Measurements from ENCODE around the gene TESPA1.
A peak's percentile ranks its signal among the peaks of the same experiment; 100 is the strongest.

Gene TESPA1

DNA sequence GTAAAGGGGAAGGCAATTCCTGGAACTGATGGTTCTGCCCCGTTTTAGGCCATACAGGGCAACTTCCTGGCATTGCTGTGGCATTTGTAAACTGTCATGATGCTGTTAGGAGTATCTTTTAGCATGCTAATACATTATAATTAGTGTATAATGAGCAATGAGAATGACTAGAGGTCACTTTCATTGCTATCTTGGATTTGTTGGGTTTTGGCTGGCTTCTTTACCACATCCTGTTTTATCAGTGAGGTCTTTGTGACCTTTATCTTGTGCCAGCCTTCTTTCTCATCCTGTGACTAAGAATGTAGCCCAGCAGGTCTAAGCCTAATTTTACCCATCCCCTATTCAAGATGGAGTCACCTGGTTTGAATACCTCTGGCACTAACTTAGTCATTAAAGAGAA lies 51.2 kb downstream of the TESPA1 start:
- DNase-seq (no peak), ATAC-seq (replicated peaks) (peak; percentile 55)
- Mint-ChIP-seq H3K4me3 (peak overlapping the region in 1 of 2 donors; percentile 43), H3K27ac (peak overlapping the region; percentile 35 to 36), H3K9me3 (peaks cover 8 to 14% of the 10 kb centered on the region in 2 donors), H3K36me3 (ENCODE audit: insufficient read depth) (peaks cover 3% of the 10 kb centered on the region), H3K4me1 (ENCODE audit: low read depth in 2 of 2) (peaks cover 26 to 37% of the 10 kb centered on the region in 2 donors), H3K27me3 (no peaks in the 10 kb centered on the region)

DNA sequence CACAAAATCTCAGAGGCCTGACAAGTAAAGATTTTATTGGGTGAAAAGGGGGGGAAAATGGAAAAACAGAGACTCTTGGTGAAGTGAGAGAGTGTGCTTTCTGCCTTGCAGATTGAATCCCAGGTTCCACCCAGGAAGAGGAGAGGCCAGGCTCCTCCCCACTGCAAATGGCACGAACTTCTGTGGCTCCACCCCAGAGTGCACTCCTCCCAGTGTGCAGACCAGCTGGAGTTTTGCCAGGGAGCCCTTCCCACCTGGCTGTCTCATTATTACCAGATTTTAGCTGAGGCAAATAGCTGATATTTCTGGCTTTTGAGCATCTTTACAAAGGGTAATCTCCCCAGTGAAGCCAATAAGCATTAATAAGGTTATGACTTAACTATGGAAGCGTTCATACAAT lies 51.9 kb downstream of the TESPA1 start:
- Mint-ChIP-seq H3K27ac (peak overlapping the region; percentile 35 to 36), H3K9me3 (peaks cover 8 to 14% of the 10 kb centered on the region in 2 donors), H3K4me3 (no peak overlapping the region), H3K27me3 (no peaks in the 10 kb centered on the region), H3K36me3 (ENCODE audit: insufficient read depth) (peaks cover 3% of the 10 kb centered on the region), H3K4me1 (ENCODE audit: low read depth in 2 of 2) (peaks cover 26 to 37% of the 10 kb centered on the region in 2 donors)
- no peak for DNase-seq
- ATAC-seq (replicated peaks) = no peak

DNA sequence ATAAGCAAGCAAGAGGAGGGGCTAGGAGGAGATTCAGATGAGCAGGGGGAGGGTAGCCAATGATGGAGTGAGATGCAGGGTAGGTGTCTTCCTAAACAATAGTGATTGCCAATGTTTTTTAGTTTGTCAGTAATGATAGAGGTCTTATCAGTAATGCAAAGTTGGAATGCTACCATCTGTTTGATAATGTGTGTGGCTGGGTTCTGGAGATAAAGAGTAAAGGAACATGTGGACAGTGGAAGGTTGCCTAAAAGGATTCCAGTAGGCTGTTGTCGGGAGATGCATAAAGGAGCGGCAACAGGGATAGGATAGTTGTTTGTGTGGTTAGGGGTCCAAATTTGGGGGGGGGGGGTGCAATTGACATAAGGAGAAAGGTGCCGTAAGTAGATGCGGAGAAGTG lies 52.5 kb downstream of the TESPA1 start:
- Mint-ChIP-seq H3K9me3 (peaks cover 8 to 14% of the 10 kb centered on the region in 2 donors), H3K27ac (no peak overlapping the region), H3K36me3 (ENCODE audit: insufficient read depth) (peaks cover 3% of the 10 kb centered on the region), H3K4me3 (no peak overlapping the region), H3K4me1 (ENCODE audit: low read depth in 2 of 2) (peaks cover 26 to 37% of the 10 kb centered on the region in 2 donors), H3K27me3 (no peaks in the 10 kb centered on the region)
- DNase-seq = no peak
- ATAC-seq (replicated peaks) = no peak

DNA sequence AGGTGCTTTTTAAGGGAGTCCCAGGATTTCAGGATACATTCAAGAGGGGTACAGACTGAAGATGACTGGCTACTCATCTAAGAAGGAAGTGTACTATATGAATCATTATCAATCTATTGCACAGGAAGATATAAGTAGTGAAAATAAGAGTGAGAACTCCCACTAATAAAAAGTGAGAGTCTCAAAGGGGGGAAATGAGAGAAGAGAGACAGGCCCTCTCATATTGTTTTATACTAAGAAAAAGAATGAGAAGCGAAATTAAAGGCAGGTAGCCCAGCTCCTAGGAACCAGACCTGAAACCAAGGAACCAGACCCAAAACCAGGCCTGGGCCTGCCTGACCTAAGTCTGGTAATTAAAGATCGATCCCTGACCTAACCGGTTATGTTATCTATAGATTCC lies 54.6 kb downstream of the TESPA1 start:
- H3K27ac Mint-ChIP-seq = no peak overlapping the region
- peaks cover 13 to 19% of the 10 kb centered on the region in 2 donors for H3K4me1 Mint-ChIP-seq (ENCODE audit: low read depth in 2 of 2)
- ATAC-seq (replicated peaks) (no peak), DNase-seq (no peak)
- H3K4me3 Mint-ChIP-seq = no peak overlapping the region
- H3K9me3 Mint-ChIP-seq = peaks cover 8 to 14% of the 10 kb centered on the region in 2 donors
- no peaks in the 10 kb centered on the region for H3K36me3 Mint-ChIP-seq (ENCODE audit: insufficient read depth)
- H3K27me3 Mint-ChIP-seq = no peaks in the 10 kb centered on the region

DNA sequence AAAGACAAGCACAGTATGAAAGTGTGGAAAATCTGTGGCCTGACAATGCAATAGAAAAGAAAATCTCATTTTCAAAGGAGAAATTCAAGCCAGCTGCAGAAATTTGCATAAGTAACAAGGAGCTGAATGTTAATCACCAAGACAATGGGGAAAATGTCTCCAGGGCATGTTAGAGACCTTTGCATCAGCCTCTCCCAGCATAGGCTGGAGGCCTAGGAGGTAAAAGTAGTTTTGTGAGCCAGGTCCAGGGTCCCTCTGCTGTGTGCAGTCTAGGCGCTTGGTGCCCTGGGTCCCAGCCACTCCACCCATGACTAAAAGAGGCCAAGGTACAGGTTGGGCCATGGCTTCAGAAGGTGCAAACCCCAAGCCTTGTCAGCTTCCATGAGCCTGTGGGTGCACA lies 58.3 kb downstream of the TESPA1 start:
- H3K4me1 Mint-ChIP-seq (ENCODE audit: low read depth in 2 of 2) = no peaks in the 10 kb centered on the region
- H3K36me3 Mint-ChIP-seq (ENCODE audit: insufficient read depth) = no peaks in the 10 kb centered on the region
- ATAC-seq (replicated peaks) (no peak), DNase-seq (no peak)
- H3K27ac Mint-ChIP-seq = no peak overlapping the region
- H3K9me3 Mint-ChIP-seq = peaks cover 8 to 14% of the 10 kb centered on the region in 2 donors
- no peaks in the 10 kb centered on the region for H3K27me3 Mint-ChIP-seq
- no peak overlapping the region for H3K4me3 Mint-ChIP-seq

DNA sequence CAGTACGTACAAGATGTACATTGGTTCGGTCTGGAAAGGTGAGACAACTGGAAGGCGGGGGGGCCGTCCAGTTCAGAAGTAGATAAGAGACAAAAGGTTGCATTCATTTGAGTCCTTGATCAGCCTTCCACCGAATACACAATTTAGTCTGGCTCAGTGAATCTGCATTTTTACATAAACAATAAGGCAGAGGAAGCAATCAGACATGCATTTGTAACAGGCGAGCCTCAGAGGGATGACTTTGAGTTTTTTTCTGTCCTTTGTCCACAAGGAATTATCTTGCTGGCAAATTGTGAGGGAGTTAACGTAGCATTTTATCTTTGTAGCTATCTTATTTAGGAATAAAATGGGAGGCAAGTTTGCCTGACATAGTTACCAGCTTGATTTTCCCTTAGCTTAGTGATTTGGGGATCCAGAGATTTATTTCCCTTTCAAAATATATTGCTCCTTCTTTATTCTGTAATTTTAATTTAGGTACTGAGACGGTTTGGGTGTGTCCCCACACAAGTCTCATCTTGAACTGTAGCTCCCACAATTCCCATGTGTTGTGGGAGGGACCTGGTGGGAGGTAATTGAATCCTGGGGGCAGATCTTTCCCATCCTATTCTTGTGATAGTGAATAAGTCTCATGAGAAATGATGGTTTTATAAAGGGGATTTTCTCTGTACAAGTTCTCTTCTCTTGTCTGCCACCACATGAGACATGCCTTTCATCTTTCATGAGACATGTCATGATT lies 59.4 kb downstream of the TESPA1 start:
- Mint-ChIP-seq H3K9me3 (peaks cover 4 to 6% of the 10 kb centered on the region in 2 donors), H3K36me3 (ENCODE audit: insufficient read depth) (no peaks in the 10 kb centered on the region), H3K4me3 (no peak overlapping the region), H3K4me1 (ENCODE audit: low read depth in 2 of 2) (no peaks in the 10 kb centered on the region), H3K27ac (no peak overlapping the region), H3K27me3 (no peaks in the 10 kb centered on the region)
- DNase-seq (no peak), ATAC-seq (replicated peaks) (no peak)

DNA sequence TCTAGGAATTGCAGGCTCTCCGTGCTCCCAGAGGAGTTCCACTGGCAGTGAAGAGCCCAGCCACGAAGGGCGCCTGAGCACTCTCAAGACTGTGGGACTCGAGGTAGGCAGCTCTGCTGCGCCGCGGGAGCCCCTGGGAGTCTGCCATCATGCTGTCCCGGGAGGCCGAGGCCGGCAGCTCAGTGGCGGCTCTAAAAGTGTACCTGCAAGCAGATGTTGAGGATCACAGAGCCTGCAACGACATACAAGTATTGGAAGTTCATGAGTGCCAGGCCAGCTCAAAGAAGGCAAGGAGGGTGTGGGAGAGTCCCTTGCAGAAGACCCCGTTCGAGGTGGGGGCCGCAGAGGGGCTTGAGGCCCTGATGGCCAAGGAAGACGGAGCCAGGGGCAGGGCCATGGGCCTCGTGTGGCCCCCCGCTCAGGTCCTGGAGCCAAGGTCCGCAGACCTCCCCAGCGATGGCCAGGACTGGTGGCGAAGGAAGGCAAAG lies 67.5 kb downstream of the TESPA1 start:
- no peak for DNase-seq
- Mint-ChIP-seq H3K27me3 (no peaks in the 10 kb centered on the region), H3K4me1 (ENCODE audit: low read depth in 2 of 2) (no peaks in the 10 kb centered on the region), H3K27ac (no peak overlapping the region), H3K36me3 (ENCODE audit: insufficient read depth) (peaks cover 9% of the 10 kb centered on the region), H3K4me3 (no peak overlapping the region), H3K9me3 (no peaks in the 10 kb centered on the region)
- ATAC-seq (replicated peaks) = no peak

Data from effector memory CD8-positive, alpha-beta T cell (primary cell).